Epidermal melanocyte (primary cell): ENCODE data around the gene ACSS3.
"Not testable (repeated sequence)": the region's sequence is repeated elsewhere in the genome, so short reads cannot be mapped to it uniquely, and the experiment has no call there.

Experiments used
- DNase-seq: peaks from one replicate; pipeline ENCODE4 v3.0.0; 2011; ENCODE audit warnings: low spot score; ENCODE audit not compliant: insufficient read length

ACSS3 gene

GRCh38 chr12:81166790-81167189 is 88.9 kb downstream of the ACSS3 start:
- no peak for DNase-seq

- DNase-seq = no peak
Observed at GRCh38 chr12:81167694-81168093, 89.8 kb downstream of the ACSS3 start.

- DNase-seq = no peak
Observed at GRCh38 chr12:81168445-81168844, 90.6 kb downstream of the ACSS3 start.

GRCh38 chr12:81170072-81170471 is 92.2 kb downstream of the ACSS3 start:
- no peak for DNase-seq

- no peak for DNase-seq
Observed at GRCh38 chr12:81172851-81173250, 95.0 kb downstream of the ACSS3 start.

GRCh38 chr12:81174664-81175063 is 96.8 kb downstream of the ACSS3 start:
- DNase-seq = no peak

GRCh38 chr12:81176796-81177195 is 98.9 kb downstream of the ACSS3 start:
- DNase-seq = no peak

- DNase-seq = no peak
Observed at GRCh38 chr12:81181691-81182090, 103.8 kb downstream of the ACSS3 start.

- DNase-seq = no peak
Observed at GRCh38 chr12:81187686-81188085, 109.8 kb downstream of the ACSS3 start.

GRCh38 chr12:81196595-81196994 is 118.7 kb downstream of the ACSS3 start:
- no peak for DNase-seq

- DNase-seq = not testable (repeated sequence)
Observed at GRCh38 chr12:81200561-81200960, 122.7 kb downstream of the ACSS3 start.

- DNase-seq = no peak
Observed at GRCh38 chr12:81203671-81204204, 125.9 kb downstream of the ACSS3 start.

GRCh38 chr12:81205416-81205815 is 127.5 kb downstream of the ACSS3 start:
- DNase-seq = no peak

GRCh38 chr12:81206429-81206828 is 128.6 kb downstream of the ACSS3 start:
- no peak for DNase-seq

GRCh38 chr12:81207173-81207572 is 129.3 kb downstream of the ACSS3 start:
- DNase-seq = no peak

- no peak for DNase-seq
Observed at GRCh38 chr12:81207664-81208063, 129.8 kb downstream of the ACSS3 start.

GRCh38 chr12:81208187-81208911 is 130.5 kb downstream of the ACSS3 start:
- DNase-seq = no peak

- no peak for DNase-seq
Observed at GRCh38 chr12:81209012-81209411, 131.1 kb downstream of the ACSS3 start.

GRCh38 chr12:81209772-81210225 is 131.9 kb downstream of the ACSS3 start:
- DNase-seq = not testable (repeated sequence)

- DNase-seq = no peak
Observed at GRCh38 chr12:81211306-81211705, 133.4 kb downstream of the ACSS3 start.

- no peak for DNase-seq
Observed at GRCh38 chr12:81212996-81213696, 135.3 kb downstream of the ACSS3 start.

GRCh38 chr12:81216739-81217138 is 138.9 kb downstream of the ACSS3 start:
- DNase-seq = no peak

GRCh38 chr12:81221681-81222080 is 143.8 kb downstream of the ACSS3 start:
- DNase-seq = no peak
